Activated T-cell treated with anti-CD3 and anti-CD28 coated beads for 48 hours (primary cell): ENCODE data around the gene APOBEC3A.
"Not testable (repeated sequence)": the region's sequence is repeated elsewhere in the genome, so short reads cannot be mapped to it uniquely, and the experiment has no call there.

ENCODE experiments used
- DNase-seq: peaks from one replicate; pipeline ENCODE4 v3.0.0-alpha.2; 2020; ENCODE audit warnings: low read depth

Gene APOBEC3A

DNA sequence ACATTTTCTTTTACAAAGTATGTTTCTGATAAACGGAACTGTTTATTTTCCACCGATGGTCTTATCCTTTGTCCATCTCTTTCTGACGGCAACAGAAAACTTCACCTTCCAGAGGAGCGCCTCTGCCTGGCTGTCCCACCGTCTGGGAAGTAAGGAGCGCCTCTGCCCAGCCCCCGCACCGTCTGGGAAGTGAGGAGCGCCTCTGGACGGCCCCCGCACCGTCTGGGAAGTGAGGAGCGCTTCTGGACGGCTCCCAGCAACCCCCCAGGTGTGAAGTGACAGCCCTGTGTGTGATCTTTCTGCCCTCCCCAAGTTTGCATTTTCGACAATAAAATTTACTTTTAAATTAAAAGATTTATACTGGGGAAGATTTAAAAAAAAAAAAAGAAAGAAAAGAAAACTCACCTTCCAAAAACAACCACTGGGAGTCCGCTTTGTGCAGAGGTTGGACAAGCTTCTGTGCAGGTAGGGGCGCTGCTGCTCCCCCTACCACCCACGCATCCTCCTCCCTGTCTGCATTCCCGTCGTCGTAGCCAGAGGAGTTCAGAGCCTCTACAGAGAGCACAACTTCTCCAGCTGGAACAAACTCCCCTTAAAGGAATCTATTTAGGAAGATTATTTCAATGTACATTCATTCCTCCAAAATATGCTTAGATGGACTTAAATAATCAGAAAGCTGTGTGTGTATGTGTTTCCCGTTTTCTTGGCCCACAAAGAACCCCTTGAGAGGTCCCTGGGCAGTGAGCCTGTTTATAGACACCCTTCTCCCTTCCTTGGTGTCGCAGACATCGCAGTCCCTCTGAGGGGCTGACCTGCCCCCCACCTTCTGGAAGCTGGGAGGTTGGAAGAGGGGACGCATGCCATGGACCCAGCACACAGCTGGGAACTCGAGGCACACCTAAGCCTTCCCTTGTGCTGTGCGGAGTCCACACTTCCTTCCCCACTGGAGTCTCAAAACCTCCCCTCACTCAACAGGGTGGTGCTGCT is 23.9 kb downstream of the APOBEC3A start:
- no peak for DNase-seq

DNA sequence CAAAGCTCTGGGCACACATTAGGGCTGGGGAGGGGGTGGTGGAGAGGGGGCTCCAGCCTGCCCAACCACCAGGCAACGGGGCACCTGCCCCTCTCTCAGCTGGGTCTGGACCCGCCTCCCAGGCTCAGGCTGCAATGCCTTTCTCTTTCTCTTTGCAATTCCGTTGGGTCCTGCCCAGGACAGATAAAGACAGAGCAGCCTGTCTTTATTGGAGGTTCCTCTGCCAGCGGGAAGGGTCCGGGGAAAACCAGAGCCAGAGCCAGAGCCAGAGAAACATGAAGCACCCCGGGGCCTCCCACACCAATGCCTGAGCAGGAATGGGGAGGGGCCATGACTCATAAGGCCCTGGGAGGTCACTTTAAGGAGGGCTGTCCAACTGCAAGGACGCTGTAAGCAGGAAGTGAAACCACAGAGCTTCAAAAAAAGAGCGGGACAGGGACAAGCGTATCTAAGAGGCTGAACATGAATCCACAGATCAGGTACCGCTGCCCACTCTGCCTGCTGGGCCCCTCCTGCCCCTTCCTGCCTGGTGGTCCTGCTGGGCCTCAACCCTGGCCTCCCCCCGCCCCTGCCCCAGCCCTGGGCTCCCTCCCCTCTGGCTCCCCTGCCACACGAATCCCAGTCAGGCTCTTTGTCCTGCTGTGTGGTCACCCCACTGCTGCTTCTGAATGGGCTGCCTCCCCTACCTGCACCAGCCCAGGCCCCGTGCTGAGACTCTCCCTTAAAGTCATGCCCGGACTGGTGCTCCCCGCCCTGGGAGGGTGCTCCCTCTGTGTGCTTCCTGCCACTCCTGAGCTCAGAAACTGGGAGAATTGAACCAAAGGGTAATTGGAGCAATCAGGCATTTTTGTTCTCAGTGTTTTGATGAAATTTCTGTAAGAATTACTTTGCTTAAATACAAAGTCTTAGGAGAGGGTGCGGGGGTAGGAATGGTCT is 24.9 kb downstream of the APOBEC3A start, which contains the start of gene APOBEC3B:
Gene APOBEC3B (plus strand): TSS at position 356 of the 936 bp plus-strand sequence. CDS start 107 bp downstream, at position 463.
- DNase-seq = peak; percentile 51

DNA sequence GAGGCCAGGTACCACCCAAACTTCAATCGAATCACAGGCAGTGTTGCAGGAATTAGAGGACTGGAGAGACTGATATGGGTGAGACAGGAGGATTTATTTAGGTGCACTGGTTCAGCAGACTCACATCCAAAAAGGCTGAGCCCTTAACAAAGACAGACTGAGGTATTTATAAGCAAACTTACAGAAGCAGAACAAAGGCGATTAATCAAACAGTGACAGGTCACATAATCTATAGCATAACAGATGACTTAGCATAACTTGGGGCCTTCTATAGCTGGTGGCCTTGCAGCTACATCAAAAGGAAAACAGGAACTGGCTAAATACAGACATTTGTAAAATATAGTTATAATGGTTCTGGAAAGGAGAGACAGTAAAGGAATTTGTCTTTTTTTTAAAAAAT is 26.8 kb downstream of the APOBEC3A start:
- DNase-seq = no peak

DNA sequence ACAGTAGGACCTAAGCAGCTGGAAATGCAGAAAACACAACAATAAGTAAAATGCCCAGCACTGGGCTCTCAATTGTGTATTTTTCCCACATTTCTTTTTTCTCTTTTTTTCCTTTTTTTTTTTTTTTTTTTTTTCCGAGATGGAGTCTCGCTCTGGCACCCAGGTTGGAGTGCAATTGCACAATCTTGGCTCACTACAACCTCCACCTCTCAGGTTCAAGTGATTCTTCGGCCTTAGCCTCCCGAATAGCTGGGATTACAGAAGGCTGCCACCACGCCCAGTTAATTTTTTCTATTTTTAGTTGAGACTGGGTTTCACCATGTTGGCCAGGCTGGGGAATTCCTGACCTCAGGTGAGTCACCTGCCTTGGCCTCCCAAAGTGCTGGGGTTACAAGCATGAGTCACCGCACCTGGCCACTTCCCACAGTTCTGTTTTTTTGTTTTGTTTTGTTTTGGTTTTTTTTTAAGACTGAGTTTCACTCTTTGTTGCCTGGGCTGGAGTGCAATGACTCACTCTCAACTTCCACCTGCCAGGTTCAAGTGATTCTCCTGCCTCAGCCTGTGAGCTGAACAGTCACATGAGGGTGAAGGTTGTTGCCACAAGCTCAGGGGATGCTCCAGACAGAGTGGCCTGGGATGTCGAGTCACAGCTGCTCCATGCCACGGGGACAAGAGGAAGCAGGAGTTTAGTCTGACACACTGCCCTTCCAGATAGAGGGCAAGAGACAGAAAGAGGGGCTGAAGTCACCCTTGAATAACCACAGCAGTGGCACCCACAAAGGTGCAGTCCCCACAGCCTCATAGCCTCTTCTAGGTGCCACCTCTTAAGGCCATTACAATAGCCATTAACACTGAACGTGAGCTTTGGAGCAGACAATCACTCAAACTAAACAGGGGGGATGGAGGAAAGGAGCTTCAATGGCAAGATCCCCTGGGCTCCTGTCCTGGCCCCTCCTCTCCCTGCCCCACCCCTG is 27.7 kb downstream of the APOBEC3A start:
- DNase-seq = peak; percentile 80

DNA sequence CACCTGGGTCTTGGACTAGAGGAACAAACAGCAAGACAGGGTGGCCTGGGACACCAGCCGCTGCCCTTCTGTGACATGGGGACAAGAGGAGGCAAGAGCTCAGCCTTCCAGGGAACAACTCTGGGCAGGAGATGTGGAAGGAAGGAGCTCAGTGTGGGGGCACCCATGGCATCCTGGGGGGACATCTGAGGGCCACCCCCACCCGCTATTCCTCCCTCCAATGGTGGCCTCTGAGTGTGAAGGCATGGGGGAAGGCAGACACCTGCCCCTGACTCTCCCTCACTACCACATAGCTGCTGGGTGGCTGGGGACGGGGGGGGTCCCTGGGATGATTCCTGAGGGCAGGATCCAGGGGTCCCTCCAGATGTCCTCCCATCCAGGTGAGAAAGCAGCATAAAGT is 29.2 kb downstream of the APOBEC3A start:
- DNase-seq = no peak

DNA sequence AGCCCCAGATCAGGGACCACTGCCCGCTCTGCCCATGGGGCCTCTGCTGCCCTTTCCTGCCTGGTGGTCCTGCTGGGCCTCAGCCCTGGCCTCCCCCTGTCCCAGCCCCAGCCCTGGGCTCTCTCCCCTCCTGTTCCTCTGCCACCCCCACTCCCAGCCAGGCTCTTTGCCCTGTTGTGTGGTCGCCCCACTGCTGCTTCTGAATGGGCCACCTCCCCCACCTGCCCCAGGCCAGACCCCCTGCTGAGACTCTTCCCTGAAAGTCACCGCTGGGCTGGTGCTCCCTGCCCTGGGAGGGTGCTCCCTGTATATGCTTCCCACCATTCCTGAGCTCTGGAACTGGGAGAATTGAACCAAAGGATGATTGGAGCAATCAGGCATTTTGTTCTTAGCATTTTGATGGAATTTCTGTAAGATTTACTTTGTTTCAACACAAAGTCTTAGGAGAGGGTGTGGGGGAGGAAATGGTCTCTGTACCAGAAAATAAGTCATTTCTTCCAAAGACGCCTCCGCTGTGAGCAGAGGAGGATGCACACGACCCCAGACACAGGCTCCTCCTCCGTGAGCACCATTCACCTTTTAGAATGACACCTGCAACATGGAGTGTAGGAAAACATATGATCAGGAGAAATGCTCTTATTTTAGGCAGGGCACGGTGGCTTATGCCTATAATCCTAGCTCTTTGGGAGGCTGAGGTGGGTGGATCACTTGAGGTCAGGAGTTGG is 29.9 kb downstream of the APOBEC3A start:
- DNase-seq = no peak

DNA sequence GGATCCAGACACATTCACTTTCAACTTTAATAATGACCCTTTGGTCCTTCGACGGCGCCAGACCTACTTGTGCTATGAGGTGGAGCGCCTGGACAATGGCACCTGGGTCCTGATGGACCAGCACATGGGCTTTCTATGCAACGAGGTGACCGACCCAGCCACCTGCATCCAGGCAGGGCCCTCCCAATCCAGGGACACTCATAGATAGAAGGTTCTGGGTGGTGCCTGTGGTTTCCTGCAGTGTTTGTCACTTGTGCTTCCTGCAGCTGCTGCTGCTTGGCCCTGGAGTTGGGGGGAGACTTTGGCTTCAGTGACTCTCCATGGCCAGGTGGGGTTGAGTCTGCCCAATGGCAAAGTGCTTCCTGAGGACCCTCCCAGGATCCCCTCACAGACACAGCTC is 32.1 kb downstream of the APOBEC3A start:
- no peak for DNase-seq

DNA sequence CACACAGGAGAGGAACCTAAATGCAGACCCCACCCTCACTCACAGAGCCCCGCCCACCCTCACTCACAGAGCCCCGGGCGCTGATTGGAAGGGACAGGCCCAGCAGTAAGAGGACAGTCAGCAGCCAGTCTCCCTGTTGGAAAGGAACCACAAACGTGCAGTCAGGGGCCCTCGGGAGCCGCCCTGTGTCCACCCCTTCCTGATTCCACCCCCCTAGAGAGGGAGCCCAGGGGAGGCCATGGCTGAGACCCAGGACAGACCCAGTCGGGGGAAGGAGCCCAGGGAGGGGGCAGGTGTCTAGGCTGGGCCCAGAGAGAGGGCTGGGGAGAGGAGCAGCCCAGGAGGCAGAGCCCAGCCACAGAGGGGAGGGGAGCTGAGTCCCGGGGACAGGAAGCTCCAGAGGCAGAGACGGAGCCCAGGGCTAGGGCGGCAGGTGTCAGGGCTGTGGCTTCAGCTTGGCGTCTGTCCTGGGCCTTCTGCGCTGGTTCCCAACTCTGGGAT is 35.5 kb downstream of the APOBEC3A start:
- not testable (repeated sequence) for DNase-seq

DNA sequence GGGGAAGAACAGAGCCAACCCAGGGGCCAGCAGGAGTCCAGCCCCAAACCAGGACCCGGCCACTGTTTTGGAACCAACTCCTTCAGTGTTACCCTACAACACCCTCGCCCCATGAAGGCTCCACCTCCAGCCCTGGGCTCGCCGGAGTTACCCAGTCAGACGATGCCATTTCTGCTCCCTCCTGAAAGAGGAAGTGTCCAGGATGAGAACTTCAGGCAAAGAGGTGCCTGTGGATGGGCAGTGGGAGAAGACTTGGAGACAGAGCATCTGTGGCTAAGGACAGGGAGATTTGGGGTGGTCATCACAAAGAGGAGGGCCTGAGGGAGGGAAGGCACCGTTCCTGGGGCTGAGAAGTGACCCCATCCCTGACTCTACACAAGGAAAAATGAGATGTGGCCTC is 38.7 kb downstream of the APOBEC3A start:
- no peak for DNase-seq

DNA sequence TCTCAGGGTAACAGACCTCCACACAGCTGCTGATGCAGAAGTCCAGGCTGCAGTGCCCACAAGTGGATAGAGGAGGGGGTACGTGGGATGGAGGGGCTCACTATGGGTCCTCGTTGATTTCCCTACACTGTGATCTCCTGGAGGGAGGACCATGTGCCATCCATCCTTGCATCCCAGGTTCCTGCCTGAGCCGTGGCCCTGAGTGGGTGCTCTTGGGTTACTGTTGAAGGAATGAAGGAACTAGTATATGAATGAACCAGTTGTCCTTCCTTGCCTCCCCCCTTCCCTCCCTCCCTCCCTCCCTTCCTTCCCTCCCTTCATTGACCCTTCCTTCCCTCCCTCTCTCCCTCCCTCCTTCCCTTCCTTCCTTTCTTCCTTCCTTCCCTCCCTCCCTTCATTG is 40.1 kb downstream of the APOBEC3A start:
- no peak for DNase-seq

DNA sequence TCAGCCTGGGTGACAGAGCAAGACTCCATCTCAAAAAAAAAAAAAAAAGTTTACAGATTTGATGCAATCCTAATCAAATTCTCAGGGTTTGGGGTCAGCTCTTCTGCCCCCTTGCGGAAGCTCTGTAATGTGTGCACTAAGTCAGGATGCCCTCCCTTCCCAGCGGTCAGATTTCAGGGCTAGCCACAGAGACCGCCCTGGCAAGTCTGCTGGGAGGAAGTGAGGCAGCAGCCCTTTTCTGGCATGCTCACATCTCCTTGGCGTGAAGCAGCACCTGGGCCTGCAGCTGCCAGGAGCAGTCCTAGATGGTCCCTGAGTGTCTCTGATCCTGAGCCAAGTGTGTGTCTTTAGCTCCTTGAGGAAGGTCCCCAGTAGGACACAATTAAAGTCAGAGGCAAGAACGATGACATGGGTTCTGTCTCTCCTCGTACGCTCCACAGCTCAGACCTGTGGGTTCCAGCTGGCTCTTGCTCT is 45.8 kb downstream of the APOBEC3A start:
- peak; percentile 61 for DNase-seq

DNA sequence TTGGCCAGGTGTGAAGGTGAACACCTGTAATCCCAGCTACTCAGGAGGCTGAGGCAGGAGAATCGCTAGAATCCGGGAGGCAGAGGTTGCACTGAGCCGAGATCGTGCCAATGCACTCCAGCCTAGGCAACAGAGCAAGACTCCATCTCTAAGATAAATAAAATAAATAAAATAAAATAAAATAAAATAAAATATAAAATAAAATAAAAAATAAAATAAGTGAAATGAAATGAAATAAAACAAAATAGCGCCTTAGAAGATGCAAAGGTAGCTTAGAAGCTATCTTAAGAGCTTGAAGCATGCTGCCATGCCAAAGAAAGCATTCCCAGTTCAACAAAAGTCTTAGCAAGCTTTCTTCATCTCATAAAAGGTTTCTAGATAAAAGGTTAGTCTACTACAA is 49.8 kb downstream of the APOBEC3A start:
- DNase-seq = no peak

DNA sequence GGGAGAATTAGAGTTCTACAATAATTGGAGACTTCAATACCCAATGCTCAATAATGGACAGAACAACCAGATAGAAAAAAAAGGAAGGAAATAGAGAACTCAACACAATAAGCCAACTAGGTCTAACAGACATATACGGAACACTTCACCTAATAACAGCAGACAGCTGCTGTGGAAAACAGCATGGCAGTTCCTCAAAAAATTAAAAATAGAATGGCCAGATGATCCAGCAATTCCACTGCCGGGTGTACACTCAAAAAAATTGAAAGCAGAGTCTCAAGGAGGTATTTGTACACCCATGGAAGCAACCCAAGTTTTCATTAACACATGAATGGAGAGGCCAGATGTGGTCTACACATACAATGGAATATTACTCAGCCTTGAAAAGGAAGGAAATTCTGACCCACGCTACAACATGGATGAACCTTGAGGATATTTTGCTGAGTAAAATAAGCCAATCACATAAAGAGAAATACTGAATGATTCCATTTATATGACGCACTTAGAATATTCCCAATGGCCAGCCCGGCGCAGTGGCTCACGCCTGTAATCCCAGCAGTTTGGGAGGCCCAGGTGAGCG is 51.0 kb downstream of the APOBEC3A start:
- DNase-seq = not testable (repeated sequence)

DNA sequence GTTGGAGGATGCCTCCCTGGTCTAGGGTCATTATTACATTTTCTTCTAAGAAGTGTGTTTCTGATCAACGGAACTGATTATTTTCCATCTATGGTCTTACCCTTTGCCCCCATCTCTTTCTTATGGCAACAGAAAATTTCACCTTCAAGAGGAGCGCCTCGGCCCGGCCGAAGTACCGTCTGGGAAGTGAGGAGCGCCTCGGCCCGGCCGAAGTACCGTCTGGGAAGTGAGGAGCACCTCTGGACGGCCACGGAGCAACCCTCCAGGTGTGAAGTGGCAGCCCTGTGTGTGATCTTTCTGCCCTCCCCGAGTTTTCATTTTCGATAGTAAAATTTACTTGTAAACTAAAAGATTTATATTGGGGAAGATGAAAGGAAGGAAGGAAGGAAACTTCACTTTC is 53.5 kb downstream of the APOBEC3A start:
- no peak for DNase-seq
